GM12878 (cell line): Measurements from ENCODE around the gene BIK.

Experiments
- ASH2L ChIP-seq: fragments of 300-600, 200-600 bp; sonication (generic); IDR thresholded peaks from 2 replicates; pipeline ENCODE4 v1.6.1; 2017; ENCODE audit warnings: low read depth, mild to moderate bottlenecking, borderline replicate concordance
- ATF3 ChIP-seq: IDR thresholded peaks from 2 replicates; pipeline ENCODE4 v1.6.1; 2011; ENCODE audit warnings: low read depth, mild to moderate bottlenecking, low read length, moderate library complexity, borderline replicate concordance; ENCODE audit errors: extremely low read depth
- CREB1 ChIP-seq: IDR thresholded peaks from 2 replicates; pipeline ENCODE4 v1.6.1; 2012; ENCODE audit warnings: low read depth, mild to moderate bottlenecking, inconsistent platforms
- EGR1 ChIP-seq, 2 experiments: IDR thresholded peaks; 1 replicate in 1 of 2; 2 replicates in 1 of 2; pipeline ENCODE4 v1.6.1; 2011 to 2012; ENCODE audit warnings: low read depth in 2 of 2, low read length in 2 of 2, borderline replicate concordance in 1 of 2, mild to moderate bottlenecking in 1 of 2, moderate library complexity in 1 of 2
- EP300 ChIP-seq, 2 experiments: fragments of 150-350 bp in 1 of 2; IDR thresholded peaks; 2 replicates each; pipeline ENCODE4 v1.6.1; 2011 to 2012; ENCODE audit warnings: low read depth in 2 of 2, low read length in 2 of 2, borderline replicate concordance in 1 of 2, improper control_type of control experiment in 1 of 2, inconsistent platforms in 1 of 2; ENCODE audit not compliant: control insufficient read depth in 1 of 2
- JUNB ChIP-seq: IDR thresholded peaks from 2 replicates; pipeline ENCODE4 v1.6.1; 2016; ENCODE audit warnings: antibody characterized with exemption, mild to moderate bottlenecking
- NFXL1 ChIP-seq: fragments of 450-650 bp; IDR thresholded peaks from 2 replicates; pipeline ENCODE4 v1.6.1; 2017; ENCODE audit warnings: antibody characterized with exemption, mild to moderate bottlenecking, borderline replicate concordance
- NR2C2 ChIP-seq: IDR thresholded peaks from 2 replicates; pipeline ENCODE4 v1.6.1; 2011; ENCODE audit warnings: borderline replicate concordance, low read depth; ENCODE audit not compliant: control insufficient read depth, insufficient read length
- SMC3 ChIP-seq: IDR thresholded peaks from 2 replicates; pipeline ENCODE4 v1.6.1; 2011; ENCODE audit warnings: low read length, improper control_type of control experiment, borderline replicate concordance
- USF2 ChIP-seq: IDR thresholded peaks from 2 replicates; pipeline ENCODE4 v1.6.1; 2011; ENCODE audit warnings: low read depth, low read length, improper control_type of control experiment, borderline replicate concordance
- TF ChIP-seq, protein P1 (sequence below), 3 experiments: IDR thresholded peaks in 2 of 3; conservative IDR thresholded peaks in 1 of 3; 2 replicates each; pipeline ENCODE4 v1.5.1; 2011; ENCODE audit warnings: low read depth in 3 of 3, low read length in 3 of 3, mild to moderate bottlenecking in 3 of 3, control low read depth in 2 of 3, moderate library complexity in 2 of 3, inconsistent platforms in 1 of 3, mixed read lengths in 1 of 3; ENCODE audit not compliant: control insufficient read depth in 2 of 3, insufficient read depth in 1 of 3; ENCODE audit errors: extremely low read depth in 1 of 3
- TF ChIP-seq, protein P2 (sequence below): IDR thresholded peaks from 2 replicates; pipeline ENCODE4 v1.6.1; 2012; ENCODE audit warnings: low read depth, low read length, improper control_type of control experiment

DNA sequence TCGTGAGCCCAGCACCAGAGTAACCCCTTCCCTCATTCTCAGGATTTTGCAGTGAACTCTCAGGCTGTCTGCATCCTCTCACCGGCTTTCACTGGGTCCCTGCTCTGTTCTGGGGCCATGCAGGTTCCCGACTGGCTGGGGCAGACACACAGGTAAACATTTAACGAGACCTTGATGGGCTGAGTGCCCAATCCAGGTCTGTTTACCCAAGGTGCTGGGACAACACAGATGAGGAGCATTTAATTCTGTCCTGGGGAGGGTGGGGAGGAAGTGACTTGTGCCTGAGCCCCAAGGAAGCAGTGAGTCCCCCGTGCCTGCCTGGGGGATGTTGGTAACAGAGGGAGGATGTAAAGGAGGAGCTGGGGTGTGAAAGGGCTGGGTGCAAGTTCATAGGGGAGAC is 4.4 kb downstream of the BIK start:
- TF ChIP-seq NR2C2 = no peak
- no peak for TF ChIP-seq EP300 (IDR thresholded peaks at IDR 0.05; ENCODE audit: borderline replicate concordance in 1 of 2, control insufficient read depth in 1 of 2, low read depth in 2 of 2, low read length in 2 of 2)
- TF ChIP-seq ATF3 = no peak
- no peak for TF ChIP-seq EGR1 (IDR thresholded peaks at IDR 0.05; ENCODE audit: borderline replicate concordance in 1 of 2, low read depth in 2 of 2, low read length in 2 of 2)
- no peak for TF ChIP-seq SMC3
- TF ChIP-seq ASH2L = no peak
- TF ChIP-seq, protein P1, sequence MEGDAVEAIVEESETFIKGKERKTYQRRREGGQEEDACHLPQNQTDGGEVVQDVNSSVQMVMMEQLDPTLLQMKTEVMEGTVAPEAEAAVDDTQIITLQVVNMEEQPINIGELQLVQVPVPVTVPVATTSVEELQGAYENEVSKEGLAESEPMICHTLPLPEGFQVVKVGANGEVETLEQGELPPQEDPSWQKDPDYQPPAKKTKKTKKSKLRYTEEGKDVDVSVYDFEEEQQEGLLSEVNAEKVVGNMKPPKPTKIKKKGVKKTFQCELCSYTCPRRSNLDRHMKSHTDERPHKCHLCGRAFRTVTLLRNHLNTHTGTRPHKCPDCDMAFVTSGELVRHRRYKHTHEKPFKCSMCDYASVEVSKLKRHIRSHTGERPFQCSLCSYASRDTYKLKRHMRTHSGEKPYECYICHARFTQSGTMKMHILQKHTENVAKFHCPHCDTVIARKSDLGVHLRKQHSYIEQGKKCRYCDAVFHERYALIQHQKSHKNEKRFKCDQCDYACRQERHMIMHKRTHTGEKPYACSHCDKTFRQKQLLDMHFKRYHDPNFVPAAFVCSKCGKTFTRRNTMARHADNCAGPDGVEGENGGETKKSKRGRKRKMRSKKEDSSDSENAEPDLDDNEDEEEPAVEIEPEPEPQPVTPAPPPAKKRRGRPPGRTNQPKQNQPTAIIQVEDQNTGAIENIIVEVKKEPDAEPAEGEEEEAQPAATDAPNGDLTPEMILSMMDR (IDR thresholded peaks at IDR 0.05 in 2 of 3, conservative IDR thresholded peaks at IDR 0.05 in 1 of 3; ENCODE audit: control insufficient read depth in 2 of 3, extremely low read depth in 1 of 3, insufficient read depth in 1 of 3, low read depth in 3 of 3, low read length in 3 of 3) = no peak
- no peak for TF ChIP-seq JUNB
- TF ChIP-seq USF2 = no peak
- no peak for TF ChIP-seq NFXL1
- no peak for TF ChIP-seq CREB1
- TF ChIP-seq, protein P2, sequence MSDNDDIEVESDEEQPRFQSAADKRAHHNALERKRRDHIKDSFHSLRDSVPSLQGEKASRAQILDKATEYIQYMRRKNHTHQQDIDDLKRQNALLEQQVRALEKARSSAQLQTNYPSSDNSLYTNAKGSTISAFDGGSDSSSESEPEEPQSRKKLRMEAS = no peak
